DMS153 (cell line): Measurements from ENCODE around the gene TMEM131.
"Not testable (repeated sequence)": the region's sequence is repeated elsewhere in the genome, so short reads cannot be mapped to it uniquely, and the experiment has no call there.

Experiments used
- DNase-seq: peaks from one replicate; lab custom pipeline; 2025; lab: John Stamatoyannopoulos, UW

The TMEM131 gene

GRCh38 chr2:97723156-97724072 is 272.3 kb downstream of the TMEM131 start:
- DNase-seq: no peak

GRCh38 chr2:97722227-97722626 is 273.5 kb downstream of the TMEM131 start:
- no peak for DNase-seq

- no peak for DNase-seq
Observed at GRCh38 chr2:97720746-97721145, 275.0 kb downstream of the TMEM131 start.

- DNase-seq: no peak
Observed at GRCh38 chr2:97719362-97720155, 276.2 kb downstream of the TMEM131 start.

GRCh38 chr2:97718942-97719341 is 276.8 kb downstream of the TMEM131 start:
- DNase-seq: no peak

GRCh38 chr2:97718051-97718882 is 277.5 kb downstream of the TMEM131 start:
- no peak for DNase-seq

- no peak for DNase-seq
Observed at GRCh38 chr2:97717613-97717995, 278.1 kb downstream of the TMEM131 start.

GRCh38 chr2:97716695-97717612 is 278.8 kb downstream of the TMEM131 start:
- DNase-seq: no peak

GRCh38 chr2:97715951-97716694 is 279.6 kb downstream of the TMEM131 start:
- DNase-seq: no peak

- DNase-seq: no peak
Observed at GRCh38 chr2:97714950-97715652, 280.6 kb downstream of the TMEM131 start.

- no peak for DNase-seq
Observed at GRCh38 chr2:97714084-97714949, 281.4 kb downstream of the TMEM131 start.

- no peak for DNase-seq
Observed at GRCh38 chr2:97713296-97714083, 282.3 kb downstream of the TMEM131 start, which contains the start of gene ZAP70. TSS of gene ZAP70 (plus strand) at chr2:97713576. CDS start at chr2:97724037, 10,461 bp downstream.

- no peak for DNase-seq
Observed at GRCh38 chr2:97712693-97713295, 283.0 kb downstream of the TMEM131 start.

GRCh38 chr2:97712175-97712574 is 283.6 kb downstream of the TMEM131 start:
- DNase-seq: not testable (repeated sequence)

- DNase-seq: no peak
Observed at GRCh38 chr2:97711394-97711711, 284.4 kb downstream of the TMEM131 start.

- DNase-seq: no peak
Observed at GRCh38 chr2:97708608-97709007, 287.1 kb downstream of the TMEM131 start.

GRCh38 chr2:97708048-97708380 is 287.7 kb downstream of the TMEM131 start:
- DNase-seq: no peak
